HepG2 (cell line): ENCODE data around the gene ADAMTS16. TPM values are rescaled to one million over a fixed set of nuclear protein-coding genes. Genes with fewer than 3 reads are reported as not detected.

Source experiments
- polyA plus RNA-seq, 8 experiments: library from polyadenylated mRNA; depleted of rRNA in 3 of 8; stranded (reverse) in 7 of 8; unstranded in 1 of 8; fragments of >200 nt; fragmentation: Illumina TruSeq in 4 of 8; extraction: Trizol in 4 of 8; gene quantifications; 2 replicates each; pipeline versions ENCODE4 v1.2.1 to v1.2.3, GENCODE V29; 2011 to 2016; ENCODE audit warnings: low read depth in 4 of 8, missing spikeins in 1 of 8, mixed read lengths in 1 of 8; ENCODE audit not compliant: insufficient read depth in 1 of 8
- small RNA-seq, 3 experiments: library from RNA; depleted of rRNA; stranded (forward); fragments of <200 nt; gene quantifications; one replicate each; pipeline ENCODE3, GENCODE V24; 2012; ENCODE audit warnings: low read depth in 2 of 3, low replicate concordance in 1 of 3; ENCODE audit not compliant: insufficient read length in 3 of 3, insufficient read depth in 2 of 3
- total RNA-seq, 5 experiments: library from RNA; depleted of rRNA; stranded (reverse); fragments of >200 nt; fragmentation: Illumina TruSeq; extraction: Trizol; gene quantifications; 2 replicates each; pipeline ENCODE4 v1.2.3, GENCODE V29; 2016; ENCODE audit warnings: low read depth in 1 of 5

The ADAMTS16 gene
- total and polyA plus RNA-seq, 2 of the 13 experiments (the other 11 are each of a cell fraction or from before 2014, with no cell fraction given) = 0.02 to 0.03 TPM

Small RNA genes within 50 kb of the gene (small RNA-seq; reads per million reads assigned to genes)
- gene RN7SKP73 = 0 to 0.97 (median 0) reads per million in 3 experiments
